Activated CD4-positive, alpha-beta T cell treated with anti-CD3 and anti-CD28 coated beads, Interleukin-2, Interleukin-6, amounts not matched to agents 100 ng/mL and 50 ng/mL, durations not matched to agents 16 hours and 8 hours (primary cell): Measurements from ENCODE around the gene ARID4A.
"Not testable (repeated sequence)": the region's sequence is repeated elsewhere in the genome, so short reads cannot be mapped to it uniquely, and the experiment has no call there.

Experiments
- DNase-seq: peaks from one replicate; pipeline ENCODE4 v3.0.0-alpha.2; 2020

The ARID4A gene

DNA sequence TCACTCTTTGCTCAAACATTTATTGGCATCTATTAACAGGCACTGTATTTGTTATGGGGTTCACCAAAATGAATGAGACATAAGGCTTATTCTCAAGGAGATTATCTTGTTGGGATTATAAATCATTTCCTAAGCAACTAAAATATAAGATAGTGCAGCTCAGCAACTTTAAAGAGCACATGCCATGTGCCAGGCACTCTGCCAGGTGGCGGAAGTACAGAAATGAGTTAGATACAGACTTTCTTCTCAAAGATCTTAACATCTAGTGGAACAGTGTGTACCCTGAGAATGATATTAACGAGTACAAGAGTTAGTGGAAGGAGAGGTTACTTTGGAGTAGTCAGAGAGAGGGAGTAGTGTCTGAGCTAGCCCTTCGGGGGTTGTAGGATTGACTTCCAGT, 68.9 kb downstream of the ARID4A start:
- no peak for DNase-seq

DNA sequence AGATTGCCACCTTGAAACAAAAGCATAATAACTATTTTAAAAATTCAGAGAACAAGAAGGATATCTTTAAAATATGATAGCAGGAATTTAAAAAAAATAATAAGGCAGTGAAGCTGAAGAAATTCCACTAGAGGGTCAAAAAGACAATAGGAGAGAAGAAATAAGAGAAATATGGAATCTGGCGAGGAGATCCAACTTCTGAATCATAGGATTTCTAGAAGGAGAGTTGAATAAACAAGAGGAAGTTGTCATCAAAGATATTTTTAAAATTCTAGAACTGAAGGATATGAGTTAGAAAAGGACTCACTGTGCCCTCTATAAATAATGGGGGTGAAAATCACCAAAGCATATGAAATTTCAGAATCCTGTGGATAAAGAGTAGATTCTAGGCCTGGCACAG, 70.6 kb downstream of the ARID4A start:
- DNase-seq = no peak

DNA sequence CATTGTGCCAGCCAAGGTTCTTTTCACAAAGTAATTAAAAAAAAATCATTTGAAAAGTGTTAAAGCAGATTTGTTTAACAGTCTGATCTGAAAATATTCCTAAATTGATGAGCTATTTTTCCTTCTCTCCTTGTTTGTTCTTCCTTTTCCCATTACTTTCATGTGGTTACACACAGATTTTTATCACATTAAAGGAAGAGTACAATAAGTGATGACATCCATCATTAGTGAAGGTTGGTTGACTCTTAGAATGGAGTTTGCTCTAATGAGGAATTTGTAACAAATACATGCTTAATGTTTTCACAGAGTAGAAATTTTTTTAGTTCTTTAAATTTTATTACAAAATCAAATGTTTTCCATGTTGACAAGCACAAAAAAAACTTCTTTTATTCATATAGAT, 78.4 kb downstream of the ARID4A start:
- DNase-seq = no peak

DNA sequence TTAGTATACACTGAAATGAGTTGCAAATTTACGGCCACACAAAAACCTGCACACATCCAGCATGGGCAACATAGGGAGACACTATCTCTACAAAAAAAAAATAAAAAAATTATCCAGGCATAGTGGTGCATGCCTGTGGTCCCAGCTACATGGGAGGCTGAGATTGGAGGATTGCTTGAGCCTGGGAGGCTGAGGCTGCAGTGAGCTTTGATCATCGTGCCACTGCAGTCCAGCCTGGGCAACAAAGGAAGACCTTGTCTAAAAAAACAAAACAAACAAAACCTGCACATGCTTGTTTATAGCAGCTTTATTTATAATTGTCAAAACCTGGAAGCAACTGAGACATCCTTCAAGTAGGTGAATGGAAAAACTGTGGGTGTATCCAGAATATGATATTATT, 92.5 kb downstream of the ARID4A start:
- DNase-seq = no peak

DNA sequence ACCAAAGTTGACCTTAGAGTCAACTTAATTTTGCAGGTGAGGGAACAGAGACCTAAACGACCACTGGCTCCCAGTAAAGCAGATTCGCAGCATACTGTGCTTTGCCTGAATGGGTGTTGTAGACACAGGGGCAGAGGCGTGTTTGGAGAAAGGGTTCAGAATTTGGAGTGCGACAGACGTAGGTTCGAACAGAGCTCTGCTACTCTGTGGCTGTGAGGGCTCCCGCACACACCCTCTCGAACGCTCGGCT, 97.1 kb downstream of the ARID4A start:
- no peak for DNase-seq

DNA sequence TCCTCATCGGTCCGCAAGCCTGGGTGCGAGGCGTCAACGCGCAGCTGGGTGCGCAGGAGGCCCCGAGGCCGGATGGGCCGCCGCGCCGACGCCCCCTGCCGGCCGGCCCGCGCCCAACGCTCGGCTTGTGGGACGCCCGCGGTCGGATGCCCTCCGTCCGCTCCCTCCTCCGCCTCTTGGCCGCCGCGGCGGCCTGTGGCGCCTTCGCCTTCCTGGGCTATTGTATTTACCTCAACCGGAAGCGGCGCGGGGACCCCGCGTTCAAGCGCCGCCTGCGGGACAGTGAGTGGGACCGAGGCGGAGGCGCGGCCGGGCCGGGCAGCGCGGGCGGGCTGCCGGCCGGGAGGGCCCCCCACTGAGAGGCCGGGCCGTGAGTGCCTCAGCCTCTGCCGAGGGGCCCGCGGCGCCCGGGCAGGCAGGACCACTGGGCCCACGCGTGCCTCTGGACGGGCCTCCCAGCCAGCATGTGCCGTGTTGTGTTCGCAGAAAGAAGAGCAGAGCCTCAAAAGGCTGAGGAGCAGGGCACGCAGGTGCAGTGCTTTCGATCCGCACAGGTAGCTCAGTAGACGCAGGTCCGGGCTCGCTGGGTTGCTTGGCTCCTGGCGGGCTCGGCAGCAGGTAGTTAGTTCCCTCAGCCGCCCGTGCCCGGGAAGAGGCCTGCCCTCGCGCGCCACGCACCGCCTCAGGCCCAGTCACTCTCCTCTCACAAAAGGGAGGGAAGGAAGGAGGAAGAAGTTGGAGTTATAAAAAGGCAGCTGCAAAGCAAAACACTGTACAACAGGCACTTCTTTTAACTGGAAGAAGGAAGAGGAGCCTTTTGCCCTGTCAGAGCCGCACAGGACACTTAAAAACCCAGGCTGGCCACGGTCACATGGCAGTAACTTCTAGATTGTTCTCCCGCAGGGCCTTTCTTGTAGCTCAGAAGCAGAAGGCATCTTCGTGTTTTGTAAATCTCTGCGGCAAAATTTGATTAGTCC, 97.7 kb downstream of the ARID4A start, which contains the start of gene TOMM20L:
Gene TOMM20L, plus strand, starts transcription at position 119 of the 977 bp plus-strand sequence. Its CDS starts 28 bp downstream, at position 147.
- DNase-seq = peak; percentile 85

DNA sequence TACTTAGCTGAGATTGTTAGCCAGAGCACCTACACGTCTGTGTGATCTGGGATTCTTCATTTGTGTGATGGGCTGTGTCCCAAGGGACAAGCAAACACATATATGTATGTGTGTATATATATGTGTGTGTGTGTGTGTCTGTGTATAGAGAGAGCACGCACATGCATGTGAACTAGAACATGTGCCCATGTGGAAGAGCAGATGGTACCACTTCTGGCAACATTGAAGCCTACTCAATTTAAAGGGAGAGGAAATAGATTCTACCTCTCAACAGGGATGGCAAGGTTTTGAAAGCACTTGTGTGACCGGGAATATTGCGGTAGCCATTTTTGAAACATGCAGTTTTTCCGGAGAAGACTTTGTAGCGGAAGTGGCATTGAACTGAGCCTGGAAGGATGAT, 98.8 kb downstream of the ARID4A start:
- no peak for DNase-seq

DNA sequence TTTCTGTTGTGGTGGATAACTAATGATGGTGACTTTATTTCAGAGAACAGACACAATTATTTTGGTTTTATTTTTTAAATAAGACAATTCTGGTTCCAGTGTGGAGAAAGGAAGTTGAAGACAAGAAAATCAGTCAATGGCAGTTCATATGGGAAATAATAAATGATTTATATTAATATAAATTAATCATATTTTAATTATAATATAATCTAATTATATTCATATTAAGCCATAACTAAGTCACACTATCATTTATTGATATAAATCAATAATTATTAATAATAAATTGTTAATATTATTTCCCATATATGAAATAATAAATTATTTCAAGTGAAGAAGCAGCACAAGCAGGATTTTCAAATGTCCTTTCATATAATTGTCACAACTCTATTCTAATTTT, 100.1 kb downstream of the ARID4A start:
- no peak for DNase-seq

DNA sequence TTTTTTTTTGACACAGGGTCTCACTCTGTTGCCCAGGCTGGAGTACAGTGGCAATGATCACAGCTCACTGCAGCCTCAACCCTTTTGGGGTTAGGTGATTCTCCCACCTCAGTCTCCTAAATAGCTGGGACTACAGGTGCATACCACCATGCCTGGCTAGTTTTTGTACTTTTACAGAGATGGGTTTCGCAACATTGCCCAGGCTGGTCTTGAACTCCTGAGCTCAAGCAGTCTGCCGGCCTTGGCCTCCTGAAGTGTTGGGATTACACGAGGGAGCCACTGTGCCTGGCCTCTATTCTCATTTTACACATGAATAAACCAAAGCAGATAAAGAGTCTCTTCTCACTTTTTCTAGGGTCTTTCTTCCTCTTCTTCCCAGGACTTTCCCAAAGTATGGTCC, 100.5 kb downstream of the ARID4A start:
- DNase-seq = no peak

DNA sequence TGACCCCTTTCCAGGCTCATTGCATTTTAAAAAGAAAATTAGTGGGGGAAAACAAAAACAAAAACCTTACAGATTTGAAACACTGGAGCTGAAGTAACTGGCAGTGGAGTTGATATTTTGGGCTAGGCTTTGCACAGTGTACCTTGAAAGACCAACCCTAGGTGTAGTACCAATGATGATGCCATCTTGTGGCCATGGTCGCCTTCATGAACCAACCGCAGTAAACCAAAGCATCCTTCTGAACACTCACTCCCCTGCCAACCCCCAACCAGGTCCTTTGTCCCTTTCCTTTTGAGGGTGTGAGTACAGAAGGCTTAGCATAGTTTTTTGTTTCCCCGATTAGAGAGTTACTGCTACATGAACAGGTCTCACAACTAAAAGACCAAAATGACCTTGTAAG, 103.2 kb downstream of the ARID4A start:
- peak; percentile 16 for DNase-seq

DNA sequence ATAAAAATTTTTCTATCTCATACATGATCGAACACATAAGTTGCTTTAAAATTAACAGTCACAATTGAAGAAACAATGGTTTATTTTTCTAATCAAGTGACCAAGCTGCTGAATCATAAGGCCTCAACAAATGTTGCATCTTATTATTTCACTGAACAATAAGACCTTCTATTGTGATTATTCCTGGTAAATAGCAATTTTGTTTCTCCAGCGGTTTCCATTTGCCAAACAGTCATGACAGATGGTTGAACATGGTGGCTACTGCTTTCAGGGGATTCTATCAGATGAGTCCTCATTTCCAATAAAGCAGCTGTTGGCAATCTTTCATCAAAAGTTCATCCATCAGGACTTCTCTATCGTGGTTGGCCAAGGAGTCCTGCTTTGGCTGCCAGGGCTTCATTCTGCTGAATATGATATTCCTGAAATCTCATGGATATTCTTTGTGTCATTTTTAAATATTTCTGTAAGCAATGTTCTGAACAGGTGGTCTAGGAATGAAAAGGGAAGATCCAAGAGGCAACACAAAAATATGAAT, 110.4 kb downstream of the ARID4A start:
- DNase-seq = no peak

DNA sequence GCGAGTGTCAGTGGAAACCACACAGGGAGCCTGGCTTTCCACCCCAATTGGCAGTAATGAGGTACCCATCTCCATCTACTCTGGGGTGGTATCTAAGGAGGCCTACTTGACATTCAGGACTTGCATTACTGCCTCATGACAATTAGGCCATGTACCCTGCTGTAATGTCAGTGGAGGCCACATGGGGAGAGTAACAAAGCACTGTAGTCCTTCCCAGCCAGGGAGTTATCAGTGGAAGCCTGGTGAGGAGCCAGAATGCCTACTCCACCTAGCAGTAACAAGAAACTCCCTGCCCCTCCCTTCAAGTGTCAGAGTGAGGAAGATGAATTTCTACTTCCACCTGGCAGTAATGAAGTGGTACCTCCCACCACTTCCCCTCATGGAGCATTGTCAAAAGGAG, 116.5 kb downstream of the ARID4A start:
- DNase-seq = no peak

DNA sequence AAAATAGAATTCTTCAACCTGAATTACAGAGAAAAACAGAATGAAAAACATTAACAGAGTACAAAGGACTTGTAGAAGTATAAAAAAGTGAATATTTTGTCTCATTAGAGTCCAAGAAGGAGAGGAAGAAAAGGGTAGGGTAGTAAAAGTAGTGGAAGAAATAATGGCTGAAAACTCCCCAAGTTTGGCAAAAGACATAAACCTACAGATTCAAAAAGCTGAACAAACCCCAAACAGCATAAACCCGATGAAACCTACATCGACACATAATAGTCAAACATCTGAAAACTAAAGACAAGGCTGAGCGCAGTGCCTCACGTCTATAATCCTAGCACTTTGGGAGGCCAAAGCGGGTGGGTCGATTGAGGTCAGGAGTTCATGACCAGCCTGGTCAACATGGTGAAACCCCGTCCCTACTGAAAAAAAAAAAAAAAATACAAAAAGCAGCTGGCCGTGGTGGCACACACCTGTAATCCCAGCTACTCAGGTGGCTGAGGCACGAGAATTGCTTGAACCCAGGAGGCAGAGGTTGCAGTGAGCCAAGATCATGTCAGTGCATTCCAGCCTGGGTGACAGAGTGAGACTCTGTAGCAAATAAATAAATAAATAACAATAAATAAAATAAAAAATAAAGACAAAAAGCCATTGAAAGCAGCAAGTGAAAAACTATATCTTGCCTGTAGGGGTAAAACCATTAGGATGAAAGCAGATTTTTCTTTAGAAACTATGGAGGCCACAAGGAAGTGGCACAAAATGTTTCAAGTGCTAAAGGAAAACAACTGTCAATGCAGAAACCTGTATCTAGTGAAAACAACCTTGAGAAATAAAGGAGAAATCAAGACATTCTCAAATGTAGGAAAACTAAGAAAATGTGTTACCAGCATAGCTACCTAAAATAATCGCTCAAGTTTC, 117.5 kb downstream of the ARID4A start:
- DNase-seq = no peak

DNA sequence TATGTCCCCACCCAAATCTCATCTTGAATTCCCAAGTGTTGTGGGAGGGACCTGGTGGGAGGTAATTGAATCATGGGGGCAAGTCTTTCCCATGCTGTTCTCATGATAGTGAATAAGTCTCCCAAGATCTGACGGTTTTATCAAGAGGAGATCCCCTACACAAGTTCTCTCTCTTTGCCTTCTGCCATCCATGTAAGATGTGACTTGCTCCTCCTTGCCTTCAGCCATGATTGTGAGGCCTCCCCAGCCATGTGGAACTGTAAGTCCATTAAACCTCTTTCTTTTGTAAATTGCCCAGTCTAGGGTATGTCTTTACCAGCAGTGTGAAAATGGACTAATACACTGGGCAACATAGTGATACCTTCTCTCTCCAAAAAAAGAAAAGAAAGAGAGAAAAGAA, 118.6 kb downstream of the ARID4A start:
- DNase-seq = not testable (repeated sequence)
